Stimulated activated naive B cell treated with anti-CD40 and anti-IgM and Interleukin-4, amounts not matched to agents 10 μg/mL and 1 μg/mL and 100 μg/mL, for 72 hours (primary cell): Measurements from ENCODE around the gene ACSL6.
A peak's percentile ranks its signal among the peaks of the same experiment; 100 is the strongest.

Experiments used
- ATAC-seq, 2 donors: fragments of 150-1000 bp; cut with Tn5 transposase; replicated peaks; 2 replicates each; pipeline ENCODE4 v1.10.0; 2021; ENCODE audit warnings: moderate library complexity in 1 of 2
- DNase-seq: peaks from one replicate; pipeline ENCODE4 v3.0.0; 2021
- H3K27ac Mint-ChIP-seq: one replicate; pipeline ENCODE4 v1.8.0; 2022; ENCODE audit warnings: mild to moderate bottlenecking, mixed read lengths
- H3K27me3 Mint-ChIP-seq, 2 donors: one replicate each; pipeline ENCODE4 v1.8.0; 2022; ENCODE audit warnings: mixed read lengths in 2 of 2
- H3K36me3 Mint-ChIP-seq, 2 donors: one replicate each; pipeline ENCODE4 v1.8.0; 2022; ENCODE audit warnings: mixed read lengths in 2 of 2, mild to moderate bottlenecking in 1 of 2
- H3K4me1 Mint-ChIP-seq, 2 donors: one replicate each; pipeline ENCODE4 v1.8.0; 2022; ENCODE audit warnings: mixed read lengths in 2 of 2, mild to moderate bottlenecking in 1 of 2
- H3K4me3 Mint-ChIP-seq, 2 donors: one replicate each; pipeline ENCODE4 v1.8.0; 2022; ENCODE audit warnings: mild to moderate bottlenecking in 2 of 2, mixed read lengths in 2 of 2, moderate library complexity in 1 of 2
- H3K9me3 Mint-ChIP-seq, 2 donors: one replicate each; pipeline ENCODE4 v1.8.0; 2022; ENCODE audit warnings: mixed read lengths in 2 of 2, mild to moderate bottlenecking in 1 of 2

Gene ACSL6

DNA sequence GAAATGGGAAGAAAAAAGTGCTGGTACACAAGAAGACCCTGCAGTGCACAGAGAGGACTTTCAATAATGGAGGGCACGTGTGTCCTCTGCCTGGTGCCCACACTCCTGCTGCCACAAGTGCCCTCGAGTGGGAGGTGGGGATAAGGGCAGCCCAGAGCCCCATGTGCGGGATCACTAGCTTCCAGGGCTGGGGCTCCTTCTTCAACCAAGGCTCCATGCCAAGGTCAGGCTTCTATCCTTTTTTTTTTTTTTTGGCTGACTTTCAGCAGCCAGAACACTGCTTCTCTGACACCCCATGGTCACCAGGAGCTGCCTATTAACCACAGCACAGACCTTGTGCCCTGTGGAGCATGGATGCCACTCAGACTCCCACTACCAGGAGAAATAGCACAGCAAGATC lies 7.5 kb downstream of the ACSL6 start:
- Mint-ChIP-seq H3K36me3 (no peaks in the 10 kb centered on the region), H3K9me3 (no peaks in the 10 kb centered on the region), H3K27me3 (peaks cover 18 to 22% of the 10 kb centered on the region in 2 donors), H3K4me1 (peaks cover 13 to 18% of the 10 kb centered on the region in 2 donors), H3K27ac (no peak overlapping the region), H3K4me3 (no peak overlapping the region)
- DNase-seq (no peak), ATAC-seq (no peak)

DNA sequence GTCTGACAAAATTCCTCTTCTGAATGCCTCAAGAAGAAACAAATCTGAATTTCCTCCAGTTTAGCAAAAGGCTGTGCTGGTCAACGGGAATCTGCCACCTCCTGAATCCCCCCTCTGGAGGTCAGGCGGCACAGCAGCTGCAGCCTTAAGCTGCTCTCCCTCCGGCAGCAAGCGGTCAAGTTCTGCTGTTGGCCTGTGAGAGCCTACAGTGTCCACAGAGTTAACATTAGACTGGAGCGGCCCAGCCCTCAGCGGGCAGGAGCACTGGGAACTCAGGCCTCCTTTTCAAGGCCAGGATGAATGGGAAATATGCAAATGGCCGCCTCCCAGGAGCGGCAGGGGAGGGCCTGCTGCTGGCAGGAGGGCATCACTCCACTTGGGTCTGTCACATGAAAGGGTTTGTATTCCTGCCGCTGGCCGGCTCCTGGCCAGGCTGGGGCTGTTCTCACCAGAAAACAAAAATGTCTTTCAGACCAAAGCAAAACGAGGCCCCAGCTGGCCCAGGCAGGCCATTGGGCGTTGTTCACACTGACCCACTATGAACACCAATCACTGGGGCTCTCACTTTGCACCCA lies 8.2 kb downstream of the ACSL6 start:
- Mint-ChIP-seq H3K36me3 (no peaks in the 10 kb centered on the region), H3K27ac (no peak overlapping the region), H3K4me3 (no peak overlapping the region), H3K4me1 (peaks cover 15 to 18% of the 10 kb centered on the region in 2 donors), H3K9me3 (no peaks in the 10 kb centered on the region), H3K27me3 (peaks cover 15 to 16% of the 10 kb centered on the region in 2 donors)
- DNase-seq (no peak), ATAC-seq (no peak)

DNA sequence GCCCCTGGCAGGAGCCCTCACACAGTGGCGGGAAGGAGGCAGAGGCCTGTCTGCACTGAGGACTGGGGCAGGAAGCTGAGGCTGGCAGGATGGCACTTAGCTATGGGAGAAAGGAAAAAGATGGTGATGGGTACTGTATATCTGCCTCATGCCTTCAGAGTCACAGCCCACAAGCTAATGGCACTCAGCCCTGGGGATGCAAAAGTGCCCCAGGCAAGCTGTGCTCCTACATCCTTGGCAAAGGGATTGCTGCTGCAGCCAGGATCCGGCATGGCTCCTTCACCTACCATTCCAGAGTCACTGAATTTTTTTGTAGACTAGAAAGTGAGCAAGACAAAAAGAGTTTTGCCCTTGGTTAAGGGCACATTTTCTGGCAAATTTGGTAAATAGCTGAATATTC lies 8.7 kb downstream of the ACSL6 start:
- Mint-ChIP-seq H3K27me3 (peaks cover 13 to 15% of the 10 kb centered on the region in 2 donors), H3K4me1 (peaks cover 13 to 19% of the 10 kb centered on the region in 2 donors), H3K27ac (no peak overlapping the region), H3K9me3 (no peaks in the 10 kb centered on the region), H3K36me3 (no peaks in the 10 kb centered on the region), H3K4me3 (no peak overlapping the region)
- ATAC-seq (no peak), DNase-seq (no peak)

DNA sequence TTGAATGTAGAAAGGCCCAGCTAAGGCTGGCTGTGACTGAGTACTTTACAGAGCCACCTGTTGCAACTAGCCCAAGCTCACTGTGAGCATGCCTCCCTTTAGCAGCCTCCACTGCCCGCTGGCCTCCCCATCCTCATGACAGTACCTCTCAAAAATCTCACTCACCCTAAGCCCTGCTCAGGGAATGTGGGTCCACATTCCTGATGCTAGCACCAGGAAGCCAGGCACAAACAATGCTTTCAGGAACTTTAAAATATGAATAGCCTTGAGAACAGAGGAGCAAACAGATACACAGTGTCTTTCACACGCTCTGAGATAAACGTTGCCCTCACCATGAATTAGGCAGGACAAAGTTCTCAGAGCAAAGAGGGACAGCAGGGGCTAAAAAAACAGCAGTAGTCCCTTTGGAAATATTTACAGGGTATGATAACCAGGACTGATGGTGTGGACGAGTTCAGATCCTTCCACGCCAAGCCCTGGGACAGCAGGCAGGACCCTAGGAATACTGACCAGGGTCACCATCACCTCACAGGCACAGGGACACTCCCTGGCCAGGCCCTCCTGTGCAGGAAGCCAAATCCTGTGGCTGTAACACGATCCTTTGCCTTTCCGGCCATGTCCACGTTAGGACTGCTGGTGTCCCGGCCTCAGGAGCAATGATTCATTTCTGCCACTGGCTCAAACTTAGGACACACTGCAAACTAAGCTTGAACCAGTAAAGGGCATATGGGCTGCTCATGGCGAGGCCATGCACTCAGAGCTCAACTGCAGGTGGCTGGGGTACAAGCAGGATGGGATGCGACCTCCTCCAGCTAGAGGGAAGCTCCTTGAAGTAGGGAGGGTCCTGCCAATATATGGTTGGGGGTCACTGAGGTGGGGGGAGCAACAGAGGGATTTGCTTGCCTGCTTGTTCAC lies 9.6 kb downstream of the ACSL6 start:
- ATAC-seq (no peak), DNase-seq (no peak)
- H3K27me3 Mint-ChIP-seq = peaks cover 13 to 15% of the 10 kb centered on the region in 2 donors
- H3K4me1 Mint-ChIP-seq = peaks cover 6 to 14% of the 10 kb centered on the region in 2 donors
- no peak overlapping the region for H3K4me3 Mint-ChIP-seq
- no peaks in the 10 kb centered on the region for H3K9me3 Mint-ChIP-seq
- no peaks in the 10 kb centered on the region for H3K36me3 Mint-ChIP-seq
- H3K27ac Mint-ChIP-seq = peak overlapping the region; percentile 4

DNA sequence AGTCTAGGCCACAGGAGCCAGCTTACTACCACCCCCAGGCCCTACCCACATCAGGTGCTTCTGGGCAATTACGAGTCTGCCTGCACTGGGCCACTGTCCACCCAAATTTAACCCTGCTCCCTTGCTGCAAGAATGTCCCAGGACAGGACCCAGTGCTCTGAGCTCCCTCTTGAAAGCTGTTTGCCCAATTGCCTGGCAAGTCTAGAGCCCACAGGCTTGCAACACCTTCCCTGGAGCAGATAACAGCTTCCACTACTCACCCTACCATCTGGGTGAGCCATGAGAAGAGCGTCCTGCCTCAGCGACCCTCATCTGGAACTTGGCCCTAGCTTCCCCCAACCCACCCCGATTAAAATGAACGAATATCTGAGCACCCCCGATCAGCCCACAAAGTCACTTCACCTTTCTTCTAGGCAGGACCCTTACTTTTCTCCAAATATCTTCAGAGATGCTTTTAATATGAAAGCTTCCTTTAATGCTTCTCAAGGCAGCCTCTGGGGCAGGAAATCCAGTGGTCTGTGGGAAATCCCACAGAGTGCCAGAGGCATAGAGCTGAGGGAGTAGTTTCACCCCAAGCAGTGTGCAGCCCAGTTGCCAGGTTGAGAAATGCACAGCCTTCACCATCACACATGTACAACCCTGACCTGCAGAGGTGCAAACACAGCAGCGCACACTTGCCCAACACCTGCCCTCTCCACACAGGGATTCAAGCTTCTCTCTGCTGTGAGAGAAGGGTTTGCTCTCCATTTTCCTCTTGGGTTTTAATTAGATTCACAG lies 10.6 kb downstream of the ACSL6 start:
- no peaks in the 10 kb centered on the region for H3K36me3 Mint-ChIP-seq
- H3K27me3 Mint-ChIP-seq = peaks cover 13 to 15% of the 10 kb centered on the region in 2 donors
- DNase-seq (no peak), ATAC-seq (no peak)
- H3K27ac Mint-ChIP-seq = no peak overlapping the region
- H3K4me1 Mint-ChIP-seq = peaks cover 6 to 16% of the 10 kb centered on the region in 2 donors
- H3K9me3 Mint-ChIP-seq = no peaks in the 10 kb centered on the region
- H3K4me3 Mint-ChIP-seq = no peak overlapping the region

DNA sequence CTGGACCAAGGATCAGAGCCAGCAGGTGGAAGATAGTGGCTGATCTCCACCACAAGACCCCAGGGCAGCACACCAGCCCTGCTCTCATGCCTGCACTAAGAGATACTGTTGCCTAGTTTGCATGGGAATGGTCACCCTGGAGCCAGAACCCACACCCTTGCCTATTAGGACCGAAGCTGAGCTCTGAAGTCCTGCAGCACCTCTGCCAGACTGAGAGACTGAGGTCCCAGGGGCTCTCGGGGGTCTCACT lies 11.3 kb downstream of the ACSL6 start:
- Mint-ChIP-seq H3K9me3 (no peaks in the 10 kb centered on the region), H3K36me3 (no peaks in the 10 kb centered on the region), H3K4me3 (no peak overlapping the region), H3K4me1 (peaks cover 8 to 16% of the 10 kb centered on the region in 2 donors), H3K27ac (no peak overlapping the region), H3K27me3 (peaks cover 13 to 15% of the 10 kb centered on the region in 2 donors)
- DNase-seq (no peak), ATAC-seq (no peak)

DNA sequence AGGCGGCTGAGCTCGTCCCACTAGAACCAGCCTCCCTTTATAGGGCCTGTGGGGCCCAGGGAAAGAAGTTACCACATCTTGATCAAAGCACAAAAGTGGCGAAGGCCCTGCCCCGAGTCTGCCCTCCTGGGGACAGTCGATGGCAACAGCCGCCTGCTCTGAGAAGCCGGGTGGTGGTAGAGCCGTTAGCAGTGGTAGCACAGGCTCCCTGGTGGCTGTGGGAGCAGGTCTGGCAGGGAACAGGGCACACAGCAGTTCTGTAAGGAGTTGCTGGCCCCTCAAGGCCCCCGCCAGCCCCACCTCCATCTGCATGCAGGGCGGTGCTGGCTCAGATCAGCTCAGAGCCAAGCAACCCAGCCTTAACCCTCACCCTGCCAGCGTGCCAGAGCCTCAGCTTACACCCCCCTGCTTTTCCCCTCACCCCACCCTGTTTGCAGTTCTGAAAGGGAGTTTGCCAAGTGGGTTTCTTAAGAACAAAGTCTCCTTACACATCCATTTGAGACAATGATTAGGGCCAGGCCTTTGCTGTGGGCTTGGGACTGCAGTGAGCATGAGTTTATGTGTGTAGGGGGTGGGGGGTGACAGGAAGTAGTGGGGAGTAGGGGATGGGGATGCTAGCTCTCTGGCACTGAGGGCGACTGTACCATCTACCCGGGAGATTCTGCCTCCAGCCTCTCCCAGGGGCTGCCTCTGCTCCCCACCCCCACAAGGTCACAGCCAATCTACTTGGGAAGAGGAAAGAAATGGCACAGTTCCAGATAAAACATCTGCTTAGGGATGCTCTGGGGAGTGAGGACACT lies 11.8 kb downstream of the ACSL6 start:
- Mint-ChIP-seq H3K4me3 (no peak overlapping the region), H3K4me1 (peaks cover 13 to 19% of the 10 kb centered on the region in 2 donors), H3K9me3 (no peaks in the 10 kb centered on the region), H3K27me3 (peaks cover 13 to 15% of the 10 kb centered on the region in 2 donors), H3K36me3 (no peaks in the 10 kb centered on the region), H3K27ac (no peak overlapping the region)
- no peak for ATAC-seq
- no peak for DNase-seq

DNA sequence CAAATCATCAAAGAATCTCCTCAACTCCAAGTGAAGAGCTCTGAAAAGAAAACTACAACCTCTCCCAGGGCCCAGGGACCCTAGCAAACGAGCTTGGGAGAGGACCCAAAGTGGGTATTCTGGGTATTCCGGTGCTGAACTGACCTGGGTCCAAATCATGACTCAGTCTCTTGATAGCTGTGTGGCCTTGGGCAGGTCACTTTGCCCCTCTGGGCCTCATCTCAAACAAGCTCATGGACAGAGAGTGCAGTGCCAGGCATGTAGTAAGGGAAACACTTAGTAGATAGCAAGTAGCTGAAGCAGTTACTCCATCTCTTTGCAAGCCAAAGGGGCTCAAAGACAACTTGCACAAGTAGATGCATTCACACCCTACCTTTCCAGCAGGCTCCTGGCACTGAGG lies 12.4 kb downstream of the ACSL6 start:
- H3K4me1 Mint-ChIP-seq = peaks cover 13 to 19% of the 10 kb centered on the region in 2 donors
- no peaks in the 10 kb centered on the region for H3K36me3 Mint-ChIP-seq
- H3K27ac Mint-ChIP-seq = no peak overlapping the region
- no peak for DNase-seq
- ATAC-seq = no peak
- no peaks in the 10 kb centered on the region for H3K9me3 Mint-ChIP-seq
- H3K4me3 Mint-ChIP-seq = no peak overlapping the region
- H3K27me3 Mint-ChIP-seq = peaks cover 13 to 15% of the 10 kb centered on the region in 2 donors

DNA sequence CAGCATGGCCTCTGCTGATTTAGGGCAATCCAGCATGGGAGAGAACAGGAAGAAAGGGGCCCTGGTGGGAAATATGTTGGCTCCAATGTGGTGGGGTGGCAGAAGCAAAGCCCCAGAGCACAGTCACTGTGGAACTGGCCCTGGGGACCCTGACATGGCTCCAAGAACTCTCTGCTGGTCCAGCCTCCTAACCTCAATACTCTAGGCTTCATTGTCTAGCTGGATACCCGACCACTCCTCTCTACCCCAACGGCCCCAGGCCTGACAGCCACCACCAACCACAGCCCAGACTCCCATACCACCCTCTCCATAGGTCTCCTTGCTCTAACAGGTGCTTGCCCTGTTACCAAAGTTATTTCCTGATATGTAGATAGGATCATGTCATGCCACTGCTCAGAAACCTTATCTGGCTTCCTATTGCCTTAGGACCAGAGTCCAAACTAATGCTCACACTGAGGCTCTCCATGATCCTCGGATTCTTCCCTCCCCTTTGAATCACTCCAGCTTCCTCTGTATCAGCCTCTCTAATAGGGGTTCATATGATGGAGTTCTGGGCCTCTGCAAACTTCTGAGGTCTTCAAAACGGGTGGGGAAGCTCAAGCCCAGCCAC lies 12.9 kb downstream of the ACSL6 start:
- Mint-ChIP-seq H3K27ac (no peak overlapping the region), H3K9me3 (no peaks in the 10 kb centered on the region), H3K36me3 (no peaks in the 10 kb centered on the region), H3K27me3 (peaks cover 13 to 15% of the 10 kb centered on the region in 2 donors), H3K4me1 (peaks cover 13 to 19% of the 10 kb centered on the region in 2 donors), H3K4me3 (no peak overlapping the region)
- DNase-seq (no peak), ATAC-seq (no peak)

DNA sequence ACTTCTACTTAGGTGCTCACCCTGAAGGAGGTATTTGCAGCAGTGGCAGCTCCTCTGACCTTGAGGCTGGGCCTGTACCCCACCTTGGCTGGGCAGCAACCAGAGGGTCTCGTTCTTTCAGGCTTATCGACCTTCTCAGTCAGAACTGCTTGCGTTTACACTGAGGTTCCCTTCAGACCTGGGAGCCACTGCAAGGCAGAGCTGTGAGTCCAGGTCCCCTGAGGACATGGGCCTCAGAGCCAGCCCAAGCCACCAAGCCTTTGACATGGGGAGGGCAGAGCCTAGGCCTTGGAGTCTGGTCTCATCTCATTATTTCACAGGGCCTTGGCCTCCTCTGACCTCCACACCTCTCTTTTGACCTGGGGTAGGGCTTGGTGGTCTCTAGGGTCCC lies 13.7 kb downstream of the ACSL6 start:
- no peak overlapping the region for H3K4me3 Mint-ChIP-seq
- H3K27me3 Mint-ChIP-seq = peaks cover 12 to 15% of the 10 kb centered on the region in 2 donors
- no peak overlapping the region for H3K27ac Mint-ChIP-seq
- H3K9me3 Mint-ChIP-seq = no peaks in the 10 kb centered on the region
- DNase-seq (no peak), ATAC-seq (no peak)
- peaks cover 13 to 19% of the 10 kb centered on the region in 2 donors for H3K4me1 Mint-ChIP-seq
- H3K36me3 Mint-ChIP-seq = no peaks in the 10 kb centered on the region

DNA sequence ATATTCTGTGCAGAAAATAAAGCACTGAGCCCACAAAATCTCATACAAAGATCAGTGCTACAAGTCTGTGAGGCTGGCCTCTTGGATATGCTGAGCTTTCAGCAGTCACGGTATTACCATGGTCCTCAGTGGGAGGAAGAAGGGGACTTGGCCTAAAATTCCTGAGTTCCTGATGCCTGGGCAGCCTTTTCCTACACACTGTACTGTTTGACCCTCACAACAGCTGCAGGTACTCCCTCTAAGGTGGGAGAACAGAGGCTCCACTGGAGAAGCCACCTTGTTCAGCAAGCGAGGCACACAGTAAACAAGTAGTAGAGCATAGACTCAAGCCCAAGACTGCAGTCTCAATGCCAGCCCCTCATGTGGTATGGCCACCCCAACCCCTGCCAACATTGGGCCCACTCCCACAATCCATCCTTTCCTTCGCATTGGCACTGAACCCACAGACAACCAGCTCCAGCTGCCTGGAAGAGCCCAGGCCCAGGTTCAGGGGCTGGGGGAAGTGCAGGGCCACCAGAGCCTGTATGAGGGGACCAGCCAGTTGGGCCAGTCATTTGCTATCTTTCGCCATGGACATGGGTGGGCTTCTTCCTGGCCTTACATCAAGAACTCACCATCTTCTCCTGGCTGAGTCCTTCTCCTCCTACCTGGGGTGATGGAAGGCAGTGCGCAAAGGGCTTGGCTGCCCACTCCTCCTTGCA lies 14.3 kb downstream of the ACSL6 start:
- H3K27me3 Mint-ChIP-seq = peaks cover 7 to 11% of the 10 kb centered on the region in 2 donors
- no peak for DNase-seq
- H3K36me3 Mint-ChIP-seq = no peaks in the 10 kb centered on the region
- ATAC-seq = no peak
- no peak overlapping the region for H3K4me3 Mint-ChIP-seq
- no peaks in the 10 kb centered on the region for H3K9me3 Mint-ChIP-seq
- peaks cover 13 to 19% of the 10 kb centered on the region in 2 donors for H3K4me1 Mint-ChIP-seq
- H3K27ac Mint-ChIP-seq = no peak overlapping the region

DNA sequence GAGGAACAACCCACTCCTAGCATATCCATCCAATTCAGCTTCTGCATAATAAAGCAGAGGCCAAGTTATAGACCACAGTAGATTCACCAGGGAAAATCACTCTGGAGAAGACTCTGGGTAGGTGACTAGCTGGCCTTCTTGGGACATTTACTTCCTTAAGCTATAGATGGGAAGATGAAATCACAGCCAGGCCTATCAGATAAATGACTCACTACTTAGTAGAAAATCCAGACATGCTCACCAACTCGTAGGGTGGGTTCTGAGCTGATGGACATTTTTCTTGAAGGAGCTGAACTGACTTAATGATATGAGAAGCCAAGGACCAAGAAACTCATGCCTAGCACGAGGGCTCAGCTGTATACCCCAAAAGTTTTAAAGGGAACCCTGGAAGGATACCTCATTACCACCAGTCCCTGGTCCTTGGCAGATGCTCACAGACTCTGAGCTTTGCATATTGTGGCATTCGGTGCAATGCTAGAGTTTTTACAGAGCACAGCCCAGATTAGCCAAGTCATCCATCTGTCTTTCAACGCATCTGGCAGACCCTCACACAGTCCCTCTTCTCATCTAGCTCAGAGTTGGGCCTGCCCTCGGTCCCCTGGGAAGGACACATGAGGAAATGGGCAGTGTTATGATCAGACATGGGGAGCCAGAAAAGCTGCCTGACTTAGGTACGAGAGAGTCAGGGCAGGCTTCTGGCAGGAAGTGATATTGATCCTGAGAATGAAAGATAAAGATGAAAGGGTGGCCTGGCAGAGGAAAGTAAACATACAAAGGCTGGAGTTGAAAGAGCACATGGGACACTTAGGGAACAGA lies 15.0 kb downstream of the ACSL6 start:
- H3K36me3 Mint-ChIP-seq = no peaks in the 10 kb centered on the region
- H3K27me3 Mint-ChIP-seq = peaks cover 7 to 11% of the 10 kb centered on the region in 2 donors
- peaks cover 13 to 19% of the 10 kb centered on the region in 2 donors for H3K4me1 Mint-ChIP-seq
- ATAC-seq = peak in 1 of 2 donors; percentile 33
- no peak overlapping the region for H3K4me3 Mint-ChIP-seq
- H3K9me3 Mint-ChIP-seq = no peaks in the 10 kb centered on the region
- no peak overlapping the region for H3K27ac Mint-ChIP-seq
- no peak for DNase-seq
